Left renal pelvis (tissue), 4 donors: Measurements from ENCODE around the gene GPR156. TPM values are rescaled to one million over a fixed set of nuclear protein-coding genes. Genes with fewer than 3 reads are reported as not detected.
"Not testable (repeated sequence)": the region's sequence is repeated elsewhere in the genome, so short reads cannot be mapped to it uniquely, and the experiment has no call there.

ENCODE experiments used
- DNase-seq, 4 donors: peaks; one replicate each; pipeline ENCODE4 v3.0.0-alpha.2; 2013; ENCODE audit warnings: low read depth in 4 of 4, low spot score in 3 of 4
- polyA plus RNA-seq, 4 donors: library from polyadenylated mRNA; unstranded; fragments of 120-200 nt; gene quantifications; one replicate each; pipeline ENCODE4 v1.2.1, GENCODE V29; 2013; ENCODE audit not compliant: insufficient read length in 4 of 4

The GPR156 gene
- polyA plus RNA-seq, 4 donors: 1.6 to 3.3 (median 2.7) TPM

- DNase-seq: no peak
Observed at GRCh38 chr3:120167488-120167887, 117.5 kb downstream of the GPR156 start.

GRCh38 chr3:120163816-120164215 is 121.2 kb downstream of the GPR156 start:
- DNase-seq: no peak

GRCh38 chr3:120163026-120163425 is 122.0 kb downstream of the GPR156 start:
- no peak for DNase-seq

- DNase-seq: no peak
Observed at GRCh38 chr3:120162400-120162799, 122.6 kb downstream of the GPR156 start.

- DNase-seq: no peak
Observed at GRCh38 chr3:120161902-120162301, 123.1 kb downstream of the GPR156 start.

GRCh38 chr3:120160050-120160449 is 125.0 kb downstream of the GPR156 start:
- no peak for DNase-seq

GRCh38 chr3:120157681-120158080 is 127.3 kb downstream of the GPR156 start:
- no peak for DNase-seq

GRCh38 chr3:120157113-120157512 is 127.9 kb downstream of the GPR156 start:
- DNase-seq: no peak

GRCh38 chr3:120156699-120157098 is 128.3 kb downstream of the GPR156 start:
- no peak for DNase-seq

- not testable (repeated sequence) for DNase-seq
Observed at GRCh38 chr3:120155694-120156093, 129.3 kb downstream of the GPR156 start.

- DNase-seq: no peak
Observed at GRCh38 chr3:120155108-120155507, 129.9 kb downstream of the GPR156 start.

GRCh38 chr3:120153294-120153693 is 131.7 kb downstream of the GPR156 start:
- DNase-seq: no peak

GRCh38 chr3:120151791-120152190 is 133.2 kb downstream of the GPR156 start:
- DNase-seq: no peak

GRCh38 chr3:120148187-120148949 is 136.7 kb downstream of the GPR156 start:
- DNase-seq: no peak

GRCh38 chr3:120147072-120147871 is 137.8 kb downstream of the GPR156 start:
- no peak for DNase-seq

- no peak for DNase-seq
Observed at GRCh38 chr3:120145542-120146285, 139.3 kb downstream of the GPR156 start.

GRCh38 chr3:120144267-120144666 is 140.8 kb downstream of the GPR156 start:
- DNase-seq: no peak

GRCh38 chr3:120143676-120144075 is 141.3 kb downstream of the GPR156 start:
- no peak for DNase-seq

- DNase-seq: no peak
Observed at GRCh38 chr3:120142236-120142635, 142.8 kb downstream of the GPR156 start.

- DNase-seq: no peak
Observed at GRCh38 chr3:120140098-120140742, 144.8 kb downstream of the GPR156 start.

GRCh38 chr3:120139140-120139539 is 145.9 kb downstream of the GPR156 start:
- no peak for DNase-seq
